ENCODE results near the gene STON2.
"Not testable (repeated sequence)": the region's sequence is repeated elsewhere in the genome, so short reads cannot be mapped to it uniquely, and the experiment has no call there.

The STON2 gene

GRCh38 chr14:81260732-81261131 lies 139.4 kb downstream of the STON2 start:
- no peak for DNase-seq

- DNase-seq: no peak
These were observed 143.7 kb downstream of the STON2 start for GRCh38 chr14:81256289-81256960.

GRCh38 chr14:81252278-81252677 lies 147.8 kb downstream of the STON2 start:
- no peak for DNase-seq

- DNase-seq: no peak
These were observed 152.8 kb downstream of the STON2 start for GRCh38 chr14:81247271-81247766.

- no peak for DNase-seq
These were observed 153.5 kb downstream of the STON2 start for GRCh38 chr14:81246461-81247270.

GRCh38 chr14:81245771-81246170 lies 154.4 kb downstream of the STON2 start:
- no peak for DNase-seq

- DNase-seq: not testable (repeated sequence)
These were observed 155.7 kb downstream of the STON2 start for GRCh38 chr14:81244431-81244830.

- DNase-seq: no peak
These were observed 156.6 kb downstream of the STON2 start for GRCh38 chr14:81243499-81243898.

GRCh38 chr14:81236849-81237248 lies 163.3 kb downstream of the STON2 start:
- not testable (repeated sequence) for DNase-seq

- no peak for DNase-seq
These were observed 164.0 kb downstream of the STON2 start for GRCh38 chr14:81236138-81236537.

GRCh38 chr14:81235096-81235495 lies 165.0 kb downstream of the STON2 start:
- DNase-seq: no peak

GRCh38 chr14:81234278-81234677 lies 165.8 kb downstream of the STON2 start:
- DNase-seq: no peak

- no peak for DNase-seq
These were observed 166.5 kb downstream of the STON2 start for GRCh38 chr14:81233615-81234014.

GRCh38 chr14:81231540-81231939 lies 168.6 kb downstream of the STON2 start:
- DNase-seq: no peak

- DNase-seq: no peak
These were observed 175.9 kb downstream of the STON2 start for GRCh38 chr14:81224222-81224621.

- DNase-seq: not testable (repeated sequence)
These were observed 176.3 kb downstream of the STON2 start for GRCh38 chr14:81223788-81224187.

GRCh38 chr14:81222691-81223090 lies 177.4 kb downstream of the STON2 start:
- no peak for DNase-seq

- DNase-seq: no peak
These were observed 178.0 kb downstream of the STON2 start for GRCh38 chr14:81222126-81222525.

GRCh38 chr14:81221579-81222102 lies 178.5 kb downstream of the STON2 start:
- DNase-seq: no peak

- peak; percentile 89 for DNase-seq
These were observed 179.1 kb downstream of the STON2 start, which contains the start of gene GTF2A1 for GRCh38 chr14:81220830-81221578. GTF2A1 (minus strand) TSS chr14:81220959; CDS start chr14:81220518, 441 bp downstream.

GRCh38 chr14:81220580-81220829 lies 179.6 kb downstream of the STON2 start:
- no peak for DNase-seq

GRCh38 chr14:81219759-81220579 lies 180.2 kb downstream of the STON2 start:
- DNase-seq: no peak
